Liver (tissue), 9 donors: ENCODE results near the gene USP14. TPM values are rescaled to one million over a fixed set of nuclear protein-coding genes. Genes with fewer than 3 reads are reported as not detected.

Experiments used
- DNase-seq: peaks from one replicate; pipeline ENCODE4 v3.0.0-alpha.2; 2017; ENCODE audit warnings: low spot score
- H3K27ac ChIP-seq, 2 donors: one replicate each; pipeline ENCODE4 v1.7.0; 2013; ENCODE audit warnings: inconsistent platforms in 2 of 2, low read length in 2 of 2, control low read depth in 1 of 2, low read depth in 1 of 2, mild to moderate bottlenecking in 1 of 2
- H3K27me3 ChIP-seq, 4 donors: one replicate each; pipeline versions ENCODE4 v1.6.1 to v1.7.0; 2013; ENCODE audit warnings: low read length in 3 of 4, inconsistent platforms in 1 of 4, mild to moderate bottlenecking in 1 of 4, moderate library complexity in 1 of 4; ENCODE audit not compliant: control insufficient read depth in 4 of 4, insufficient read depth in 4 of 4
- H3K36me3 ChIP-seq, 4 donors: one replicate each; pipeline versions ENCODE4 v1.6.1 to v1.7.0; 2013; ENCODE audit warnings: low read length in 3 of 4, mild to moderate bottlenecking in 3 of 4, low read depth in 1 of 4, moderate library complexity in 1 of 4; ENCODE audit not compliant: control insufficient read depth in 4 of 4, insufficient read depth in 3 of 4
- H3K4me1 ChIP-seq, 4 donors: one replicate each; pipeline versions ENCODE4 v1.6.1 to v1.7.0; 2013; ENCODE audit warnings: low read length in 3 of 4, mild to moderate bottlenecking in 3 of 4, moderate library complexity in 1 of 4; ENCODE audit not compliant: control insufficient read depth in 4 of 4, insufficient read depth in 4 of 4
- H3K4me3 ChIP-seq, 3 donors: one replicate each; pipeline versions ENCODE4 v1.6.1 to v1.7.0; 2013; ENCODE audit warnings: low read length in 3 of 3, control low read depth in 1 of 3, low read depth in 1 of 3, mild to moderate bottlenecking in 1 of 3
- H3K9ac ChIP-seq, 2 donors: one replicate each; pipeline ENCODE4 v1.7.0; 2013; ENCODE audit warnings: low read length in 2 of 2, mild to moderate bottlenecking in 2 of 2, moderate library complexity in 2 of 2, control low read depth in 1 of 2, low read depth in 1 of 2
- H3K9me3 ChIP-seq, 4 donors: one replicate each; pipeline versions ENCODE4 v1.6.1 to v1.7.0; 2013; ENCODE audit warnings: low read length in 3 of 4; ENCODE audit not compliant: control insufficient read depth in 4 of 4
- ATF3 ChIP-seq: IDR thresholded peaks from 2 replicates; pipeline ENCODE4 v1.6.1; 2016; ENCODE audit warnings: antibody characterized with exemption
- CTCF ChIP-seq: fragments of 150-350 bp; IDR thresholded peaks from 2 replicates; pipeline ENCODE4 v1.5.1; 2017; ENCODE audit warnings: improper control_type of control experiment, low read depth, low read length; ENCODE audit not compliant: missing input control
- EGR1 ChIP-seq, 2 donors: IDR thresholded peaks; 2 replicates each; pipeline ENCODE4 v1.6.1; 2016 to 2018; ENCODE audit warnings: antibody characterized with exemption in 2 of 2, low read depth in 2 of 2
- FOXA1 ChIP-seq: IDR thresholded peaks from 2 replicates; pipeline ENCODE4 v1.6.1; 2016; ENCODE audit warnings: antibody characterized with exemption
- FOXA2 ChIP-seq: IDR thresholded peaks from 2 replicates; pipeline ENCODE4 v1.6.1; 2016; ENCODE audit warnings: antibody characterized with exemption
- GABPA ChIP-seq, 2 donors: IDR thresholded peaks in 1 of 2; conservative IDR thresholded peaks in 1 of 2; 2 replicates each; pipeline ENCODE4 v1.6.1; 2016; ENCODE audit warnings: antibody characterized with exemption in 2 of 2, mild to moderate bottlenecking in 1 of 2, moderate library complexity in 1 of 2
- HNF4A ChIP-seq, 2 donors: conservative IDR thresholded peaks; 2 replicates each; pipeline ENCODE4 v1.6.1; 2016; ENCODE audit warnings: antibody characterized with exemption in 2 of 2, mild to moderate bottlenecking in 2 of 2
- HNF4G ChIP-seq: IDR thresholded peaks from 2 replicates; pipeline ENCODE4 v1.6.1; 2016; ENCODE audit warnings: antibody characterized with exemption
- JUND ChIP-seq, 2 donors: IDR thresholded peaks; 2 replicates each; pipeline ENCODE4 v1.6.1; 2016; ENCODE audit warnings: antibody characterized with exemption in 2 of 2
- MAX ChIP-seq: IDR thresholded peaks from 2 replicates; pipeline ENCODE4 v1.6.1; 2016; ENCODE audit warnings: antibody characterized with exemption
- NR2F2 ChIP-seq: IDR thresholded peaks from 2 replicates; pipeline ENCODE4 v1.6.1; 2016; ENCODE audit warnings: antibody characterized with exemption
- RAD21 ChIP-seq, 2 donors: IDR thresholded peaks; 2 replicates each; pipeline ENCODE4 v1.6.1; 2016; ENCODE audit warnings: antibody characterized with exemption in 2 of 2, mild to moderate bottlenecking in 2 of 2
- REST ChIP-seq: IDR thresholded peaks from 2 replicates; pipeline ENCODE4 v1.6.1; 2016; ENCODE audit warnings: antibody characterized with exemption, mild to moderate bottlenecking
- RXRA ChIP-seq, 2 donors: IDR thresholded peaks; 2 replicates each; pipeline ENCODE4 v1.6.1; 2017 to 2018; ENCODE audit warnings: antibody characterized with exemption in 2 of 2, mild to moderate bottlenecking in 1 of 2
- SP1 ChIP-seq: IDR thresholded peaks from 2 replicates; pipeline ENCODE4 v1.6.1; 2018; ENCODE audit warnings: antibody characterized with exemption, mild to moderate bottlenecking
- TAF1 ChIP-seq: conservative IDR thresholded peaks from 2 replicates; pipeline ENCODE4 v1.6.1; 2016; ENCODE audit warnings: antibody characterized with exemption, mild to moderate bottlenecking
- YY1 ChIP-seq: IDR thresholded peaks from 2 replicates; pipeline ENCODE4 v1.6.1; 2016; ENCODE audit warnings: antibody characterized with exemption, mild to moderate bottlenecking
- ZBTB33 ChIP-seq: IDR thresholded peaks from 2 replicates; pipeline ENCODE4 v1.6.1; 2016; ENCODE audit warnings: antibody characterized with exemption
- WGBS: extraction: QIAGEN DNeasy Blood & Tissue Kit; methylation state at CpG from one replicate; pipeline ENCODE4 v1.1.7; 2013; 5-methylcytosine and 5-hydroxymethylcytosine counted together
- polyA plus RNA-seq, 2 donors: library from polyadenylated mRNA; stranded (reverse) in 1 of 2; unstranded in 1 of 2; fragments of 200-250 nt in 1 of 2; fragments of >200 nt in 1 of 2; fragmentation: Nextera tagmentation in 1 of 2; extraction: Ambion mirVana in 1 of 2; gene quantifications; one replicate each; pipeline versions ENCODE4 v1.2.1 to v1.2.3, GENCODE V29; 2013 to 2015
- total RNA-seq, 2 donors: library from RNA; depleted of rRNA; stranded (reverse); fragments of >200 nt; gene quantifications; one replicate each; pipeline ENCODE4 v1.2.3, GENCODE V29; 2014
- donor health status: healthy.
- donor health status: healthy.
- donor health status: healthy.
- donor health status: healthy.
- donor health status: healthy.

The USP14 gene
- total and polyA plus RNA-seq, 4 donors, result 16.2 to 28.3 (median 20.7) TPM

GRCh38 chr18:245282-245847 lies 87.0 kb downstream of the USP14 start:
- no peak for DNase-seq
- TF ChIP-seq FOXA1, result no peak
- TF ChIP-seq NR2F2, result no peak
- no peak for TF ChIP-seq ATF3
- TF ChIP-seq ZBTB33, result no peak
- no peak for TF ChIP-seq SP1
- TF ChIP-seq JUND (IDR thresholded peaks at IDR 0.05), result no peak
- no peak for TF ChIP-seq RXRA (IDR thresholded peaks at IDR 0.05)
- no peak for TF ChIP-seq YY1
- no peak for TF ChIP-seq HNF4G
- no peak for TF ChIP-seq GABPA (IDR thresholded peaks at IDR 0.05 in 1 of 2, conservative IDR thresholded peaks at IDR 0.05 in 1 of 2)
- no peak for TF ChIP-seq RAD21 (IDR thresholded peaks at IDR 0.05)
- TF ChIP-seq TAF1, result no peak
- no peak for TF ChIP-seq REST
- no peak for TF ChIP-seq MAX
- no peak for TF ChIP-seq FOXA2
- TF ChIP-seq EGR1 (IDR thresholded peaks at IDR 0.05; ENCODE audit: low read depth in 2 of 2), result no peak
- no peak for TF ChIP-seq CTCF
- TF ChIP-seq HNF4A (conservative IDR thresholded peaks at IDR 0.05), result no peak
- WGBS, result 94% methylated on average over 2 of the region's 2 CpGs
- no peak overlapping the region for H3K9ac ChIP-seq
- H3K27ac ChIP-seq, result no peak overlapping the region
- H3K4me1 ChIP-seq, result no peaks in the 10 kb centered on the region
- H3K9me3 ChIP-seq, result no peaks in the 10 kb centered on the region
- no peak overlapping the region for H3K4me3 ChIP-seq
- peaks cover 3 to 42% (median 34%) of the 10 kb centered on the region in 4 donors for H3K36me3 ChIP-seq
- H3K27me3 ChIP-seq, result no peaks in the 10 kb centered on the region
